Mesenchymal stem cell (in vitro differentiated cells and primary cell): ENCODE data around the gene HRAS.
A peak's percentile ranks its signal among the peaks of the same experiment; 100 is the strongest.
"Not testable (repeated sequence)": the region's sequence is repeated elsewhere in the genome, so short reads cannot be mapped to it uniquely, and the experiment has no call there.

Experiments
- DNase-seq: peaks from one replicate; pipeline ENCODE4 v3.0.0-alpha.2; 2013
- H2AFZ ChIP-seq: one replicate; pipeline ENCODE4 v1.6.1; 2013; ENCODE audit warnings: low read depth, mild to moderate bottlenecking, control low read depth, inconsistent platforms, low read length, moderate library complexity
- H2AK5ac ChIP-seq: 2 replicates; pipeline ENCODE4 v1.6.1; 2013; ENCODE audit warnings: low read length, moderate library complexity, mild to moderate bottlenecking, inconsistent platforms; ENCODE audit not compliant: severe bottlenecking
- H2BK120ac ChIP-seq: one replicate; pipeline ENCODE4 v1.6.1; 2013; ENCODE audit warnings: low read depth, mild to moderate bottlenecking, inconsistent platforms, low read length, moderate library complexity
- H2BK12ac ChIP-seq, 2 experiments: one replicate each; pipeline ENCODE4 v1.6.1; 2013; ENCODE audit warnings: inconsistent platforms in 2 of 2, low read length in 2 of 2, mild to moderate bottlenecking in 2 of 2, moderate library complexity in 2 of 2, control low read depth in 1 of 2
- H2BK15ac ChIP-seq: one replicate; pipeline ENCODE4 v1.6.1; 2013; ENCODE audit warnings: mild to moderate bottlenecking, low read depth, inconsistent platforms; ENCODE audit not compliant: poor library complexity, severe bottlenecking
- H2BK5ac ChIP-seq: 2 replicates; pipeline ENCODE4 v1.6.1; 2013; ENCODE audit warnings: low read depth, mild to moderate bottlenecking, low read length, control low read depth, inconsistent platforms; ENCODE audit not compliant: poor library complexity, severe bottlenecking
- H3K14ac ChIP-seq, 2 experiments: one replicate each; pipeline ENCODE4 v1.6.1; 2013; ENCODE audit warnings: inconsistent platforms in 2 of 2, low read length in 2 of 2, control low read depth in 1 of 2, mild to moderate bottlenecking in 1 of 2, moderate library complexity in 1 of 2
- H3K18ac ChIP-seq, 2 experiments: one replicate each; pipeline ENCODE4 v1.6.1; 2013; ENCODE audit warnings: inconsistent platforms in 2 of 2, low read length in 2 of 2, control low read depth in 1 of 2, low read depth in 1 of 2, mild to moderate bottlenecking in 1 of 2
- H3K23ac ChIP-seq, 2 experiments: one replicate each; pipeline ENCODE4 v1.6.1; 2013; ENCODE audit warnings: inconsistent platforms in 2 of 2, low read length in 2 of 2, mild to moderate bottlenecking in 2 of 2, moderate library complexity in 2 of 2, control low read depth in 1 of 2
- H3K27ac ChIP-seq: 2 replicates; pipeline ENCODE4 v1.5.1; 2013; ENCODE audit warnings: mild to moderate bottlenecking, moderate library complexity, low read length, control low read depth, inconsistent platforms; ENCODE audit not compliant: poor library complexity, severe bottlenecking
- H3K27me3 ChIP-seq, 2 experiments: 2 replicates each; pipeline versions ENCODE4 v1.6.1 to v1.7.0; 2013; ENCODE audit warnings: low read length in 2 of 2, mild to moderate bottlenecking in 2 of 2, moderate library complexity in 2 of 2, control low read depth in 1 of 2, inconsistent platforms in 1 of 2; ENCODE audit not compliant: control insufficient read depth in 1 of 2, insufficient read depth in 1 of 2
- H3K36me3 ChIP-seq, 2 experiments: 2 replicates each; pipeline versions ENCODE4 v1.6.1 to v1.7.0; 2013; ENCODE audit warnings: low read length in 2 of 2, control low read depth in 1 of 2, inconsistent platforms in 1 of 2, low read depth in 1 of 2, mild to moderate bottlenecking in 1 of 2; ENCODE audit not compliant: insufficient read depth in 2 of 2, control insufficient read depth in 1 of 2
- H3K4ac ChIP-seq, 2 experiments: one replicate each; pipeline ENCODE4 v1.6.1; 2013; ENCODE audit warnings: inconsistent platforms in 2 of 2, low read length in 2 of 2, mild to moderate bottlenecking in 2 of 2, moderate library complexity in 2 of 2, control low read depth in 1 of 2, low read depth in 1 of 2
- H3K4me1 ChIP-seq: 2 replicates; pipeline ENCODE4 v1.6.1; 2013; ENCODE audit warnings: low read depth, low read length, control low read depth; ENCODE audit not compliant: control insufficient read depth, insufficient read depth
- H3K4me2 ChIP-seq: 2 replicates; pipeline ENCODE4 v1.6.1; 2013; ENCODE audit warnings: low read length, mild to moderate bottlenecking, inconsistent platforms; ENCODE audit not compliant: poor library complexity, severe bottlenecking
- H3K4me3 ChIP-seq, 2 experiments: 2 replicates each; pipeline versions ENCODE4 v1.5.1 to v1.7.0; 2013; ENCODE audit warnings: low read length in 2 of 2, mild to moderate bottlenecking in 2 of 2, control low read depth in 1 of 2, low read depth in 1 of 2; ENCODE audit not compliant: insufficient read depth in 1 of 2
- H3K79me1 ChIP-seq: replicated peaks from 2 replicates; pipeline ENCODE4 v1.6.1; 2013; ENCODE audit warnings: mild to moderate bottlenecking, control low read depth, low read length, inconsistent platforms; ENCODE audit not compliant: poor library complexity, severe bottlenecking
- H3K9ac ChIP-seq: 2 replicates; pipeline ENCODE4 v1.7.0; 2013; ENCODE audit warnings: mild to moderate bottlenecking, low read length, moderate library complexity
- H3K9me3 ChIP-seq: 2 replicates; pipeline ENCODE4 v1.7.0; 2013; ENCODE audit warnings: mild to moderate bottlenecking, low read length; ENCODE audit not compliant: control insufficient read depth
- H4K8ac ChIP-seq: one replicate; pipeline ENCODE4 v1.6.1; 2013; ENCODE audit warnings: inconsistent platforms, mild to moderate bottlenecking, low read length, moderate library complexity
- H4K91ac ChIP-seq: one replicate; pipeline ENCODE4 v1.6.1; 2013; ENCODE audit warnings: mild to moderate bottlenecking, low read length, inconsistent platforms
- WGBS: methylation state at CpG from one replicate; pipeline ENCODE4 v1.1.7; 2013; ENCODE audit warnings: mixed read lengths; 5-methylcytosine and 5-hydroxymethylcytosine counted together

Gene HRAS

DNA sequence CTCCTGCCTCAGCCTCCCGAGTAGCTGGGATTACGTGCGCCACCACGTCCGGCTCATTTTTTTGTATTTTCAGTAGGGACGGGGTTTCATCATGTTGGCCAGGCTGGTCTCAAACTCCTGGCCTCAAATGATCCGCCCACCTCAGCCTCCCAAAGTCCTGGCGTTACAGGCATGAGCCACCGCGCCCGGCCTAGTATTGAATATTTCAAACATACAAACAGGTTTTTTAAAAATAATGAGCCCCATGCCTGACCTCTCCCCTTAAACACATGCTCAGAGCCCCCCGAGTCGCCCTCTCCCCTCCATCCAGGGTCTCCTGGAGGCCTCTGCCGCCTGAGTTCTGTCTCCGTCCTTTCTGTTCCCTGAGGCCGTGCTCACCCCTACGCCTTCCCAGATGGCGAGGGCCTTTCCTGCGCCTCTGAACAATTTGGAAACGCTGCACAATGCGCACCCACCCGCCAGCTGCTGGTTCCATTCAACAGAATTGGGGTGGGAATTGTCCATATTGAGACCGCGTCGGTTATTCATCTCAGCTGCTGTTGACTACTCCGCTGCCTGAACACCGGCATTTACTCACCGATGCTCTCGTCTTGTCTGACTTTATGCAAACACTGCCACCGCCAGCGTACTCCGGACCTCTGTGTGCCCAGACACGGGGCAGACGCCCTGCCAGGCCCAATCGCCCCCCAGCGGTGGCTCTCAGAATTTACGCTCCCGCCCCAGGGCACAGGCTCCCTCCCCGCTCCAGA is 14.8 kb downstream of the HRAS start:
- no peaks in the 10 kb centered on the region for H3K27me3 ChIP-seq
- 93% methylated on average over 39 of the region's 39 CpGs for WGBS

DNA sequence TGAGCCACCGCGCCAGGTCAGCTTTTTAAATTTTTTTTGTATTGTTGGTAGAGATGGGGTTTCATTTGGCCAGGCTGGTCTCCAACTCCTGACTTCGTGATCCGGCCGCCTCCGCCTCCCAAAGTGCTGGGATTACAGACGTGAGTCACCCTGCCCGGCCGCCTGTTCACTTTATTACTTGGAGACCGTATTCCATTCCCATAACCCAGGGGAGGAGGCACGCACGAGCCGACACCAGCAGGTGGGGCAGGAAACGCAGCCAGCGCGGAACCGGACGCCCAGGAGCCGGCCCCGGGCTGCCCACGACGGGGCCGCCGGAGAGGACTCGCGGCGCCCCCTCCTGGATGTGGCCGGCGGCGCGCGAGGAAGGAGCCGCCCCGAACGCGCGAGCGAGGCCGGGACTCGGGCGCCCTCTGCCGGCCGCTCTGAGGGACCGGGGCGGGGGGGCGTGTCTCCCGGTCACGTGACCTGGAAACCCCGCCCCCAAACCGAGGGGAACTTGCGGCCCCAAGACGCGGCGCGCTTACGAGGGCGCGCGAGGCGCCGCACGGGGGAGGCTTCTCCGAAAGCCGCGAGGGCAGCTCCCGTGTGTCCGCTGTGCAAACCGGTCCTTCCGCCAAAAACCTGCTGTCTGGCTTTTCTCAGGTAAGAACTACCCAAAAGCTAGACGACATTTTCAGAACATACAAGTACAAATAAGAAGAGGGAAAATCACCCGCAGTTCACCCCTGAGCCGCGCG is 16.7 kb downstream of the HRAS start:
- H3K27ac ChIP-seq: peak overlapping the region; percentile 81
- no peak overlapping the region for H3K4ac ChIP-seq
- H3K9ac ChIP-seq: peak overlapping the region; percentile 77
- no peak overlapping the region for H3K23ac ChIP-seq
- no peak overlapping the region for H2BK120ac ChIP-seq
- no peak overlapping the region for H4K91ac ChIP-seq
- H3K9me3 ChIP-seq: peaks cover 3% of the 10 kb centered on the region
- H2AK5ac ChIP-seq: no peak overlapping the region
- H3K79me1 ChIP-seq: peaks cover 2% of the 10 kb centered on the region
- peak overlapping the region; percentile 72 for H4K8ac ChIP-seq
- DNase-seq: peak; percentile 94
- peak overlapping the region; percentile 19 for H2AFZ ChIP-seq
- H3K4me1 ChIP-seq: peaks cover 13% of the 10 kb centered on the region
- no peak overlapping the region for H2BK12ac ChIP-seq
- no peak overlapping the region for H2BK15ac ChIP-seq
- no peak overlapping the region for H3K14ac ChIP-seq
- peaks cover 15 to 16% of the 10 kb centered on the region in 2 experiments for H3K36me3 ChIP-seq
- H3K18ac ChIP-seq: no peak overlapping the region
- H3K4me3 ChIP-seq: peak overlapping the region in 1 of 2 experiments; percentile 72
- H3K4me2 ChIP-seq: peak overlapping the region; percentile 58
- H3K27me3 ChIP-seq: no peaks in the 10 kb centered on the region
- no peak overlapping the region for H2BK5ac ChIP-seq
- 19% methylated on average over 61 of the region's 74 CpGs for WGBS

More for the DNA sequence above, 14.8 kb downstream of the HRAS start:
- peaks cover 2% of the 10 kb centered on the region for H3K79me1 ChIP-seq
- no peak overlapping the region for H3K27ac ChIP-seq
- no peak overlapping the region for H2BK120ac ChIP-seq
- H2BK15ac ChIP-seq: no peak overlapping the region
- no peak overlapping the region for H3K18ac ChIP-seq
- H3K14ac ChIP-seq: no peak overlapping the region
- H4K91ac ChIP-seq: no peak overlapping the region
- no peak overlapping the region for H4K8ac ChIP-seq
- H3K36me3 ChIP-seq: peaks cover 0 to 3% of the 10 kb centered on the region in 2 experiments
- peaks cover 3% of the 10 kb centered on the region for H3K9me3 ChIP-seq
- H3K4ac ChIP-seq: no peak overlapping the region
- no peak overlapping the region for H3K4me3 ChIP-seq
- peak; percentile 20 for DNase-seq
- no peak overlapping the region for H2BK5ac ChIP-seq
- H3K23ac ChIP-seq: no peak overlapping the region
- no peak overlapping the region for H2BK12ac ChIP-seq
- H2AK5ac ChIP-seq: no peak overlapping the region
- H3K4me2 ChIP-seq: no peak overlapping the region
- peaks cover 13% of the 10 kb centered on the region for H3K4me1 ChIP-seq
- no peak overlapping the region for H2AFZ ChIP-seq
- no peak overlapping the region for H3K9ac ChIP-seq

DNA sequence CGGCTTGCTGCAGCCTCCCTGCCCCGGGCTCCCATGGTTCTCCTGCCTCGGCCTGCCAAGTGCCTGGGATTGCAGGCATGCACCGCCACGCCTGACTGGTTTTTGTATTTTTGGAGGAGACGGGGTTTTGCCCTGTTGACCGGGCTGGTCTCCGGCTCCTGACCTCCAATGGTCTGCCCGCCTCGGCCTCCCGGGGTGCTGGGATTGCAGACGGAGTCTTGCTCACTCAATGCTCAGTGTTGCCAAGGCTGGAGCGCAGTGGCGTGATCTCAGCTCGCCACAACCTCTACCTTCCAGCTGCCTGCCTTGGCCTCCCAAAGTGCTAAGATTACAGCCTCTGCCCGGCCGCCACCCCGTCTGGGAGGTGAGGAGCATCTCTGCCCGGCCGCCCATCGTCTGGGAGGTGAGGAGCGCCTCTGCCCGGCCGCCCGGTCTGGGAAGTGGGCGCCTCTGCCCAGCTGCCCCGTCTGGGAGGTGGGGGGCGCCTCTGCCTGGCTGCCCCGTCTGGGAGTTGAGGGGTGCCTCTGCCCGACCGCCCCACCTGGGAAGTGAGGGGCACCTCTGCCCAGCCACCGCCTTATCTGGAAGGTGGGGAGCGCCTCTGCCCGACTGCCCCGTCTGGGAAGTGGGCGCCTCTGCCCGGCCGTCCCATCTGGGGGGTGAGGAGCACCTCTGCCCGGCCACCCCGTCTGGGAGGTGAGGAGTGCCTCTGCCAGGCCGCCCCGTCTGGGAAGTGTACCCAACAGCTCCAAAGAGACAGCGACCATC is 18.3 kb downstream of the HRAS start:
- Histone ChIP-seq H4K91ac (peak overlapping the region; percentile 7), H3K27ac (peak overlapping the region; percentile 67), H2AK5ac (peak overlapping the region; percentile 55), H3K36me3 (peaks cover 22 to 24% of the 10 kb centered on the region in 2 experiments), H3K4me2 (peak overlapping the region; percentile 12), H3K4me1 (peaks cover 14% of the 10 kb centered on the region)
- 97% methylated on average over 42 of the region's 43 CpGs for WGBS
- not testable (repeated sequence) for H2BK12ac ChIP-seq, H2BK5ac ChIP-seq, DNase-seq, H3K4me3 ChIP-seq, H3K14ac ChIP-seq, H3K4ac ChIP-seq, H3K9me3 ChIP-seq, H3K18ac ChIP-seq, H3K23ac ChIP-seq, H3K9ac ChIP-seq, H4K8ac ChIP-seq, H2BK120ac ChIP-seq, H2AFZ ChIP-seq, H2BK15ac ChIP-seq, H3K79me1 ChIP-seq, H3K27me3 ChIP-seq

DNA sequence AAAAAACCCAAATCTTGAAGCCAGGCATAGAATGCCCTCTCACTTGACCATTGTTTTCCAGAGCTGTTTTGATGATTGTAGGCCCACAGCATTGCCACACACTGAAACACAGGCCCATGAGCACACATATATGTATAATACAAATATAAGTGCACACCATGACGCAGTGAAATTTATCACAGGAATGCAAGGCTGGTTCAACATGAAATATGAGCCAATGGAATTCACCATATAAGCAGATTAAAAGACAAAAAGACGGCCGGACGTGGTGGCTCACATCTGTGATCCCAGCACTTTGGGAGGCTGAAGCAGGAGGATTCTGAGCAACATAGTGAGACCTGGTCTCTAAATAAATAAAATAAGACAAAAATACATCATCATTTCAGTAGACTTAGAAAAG is 19.0 kb downstream of the HRAS start:
- Histone ChIP-seq H3K14ac (no peak overlapping the region), H2BK120ac (no peak overlapping the region), H3K27ac (no peak overlapping the region), H2BK5ac (no peak overlapping the region), H3K18ac (no peak overlapping the region), H3K79me1 (peaks cover 4% of the 10 kb centered on the region), H3K9me3 (peaks cover 3% of the 10 kb centered on the region), H3K4me1 (peaks cover 14% of the 10 kb centered on the region), H2AFZ (no peak overlapping the region), H3K36me3 (peaks cover 29% of the 10 kb centered on the region in 2 experiments), H3K4me2 (no peak overlapping the region), H2AK5ac (no peak overlapping the region), H2BK15ac (no peak overlapping the region), H4K91ac (no peak overlapping the region), H3K23ac (no peak overlapping the region), H3K4ac (no peak overlapping the region), H3K9ac (no peak overlapping the region), H4K8ac (no peak overlapping the region), H2BK12ac (no peak overlapping the region), H3K27me3 (no peaks in the 10 kb centered on the region), H3K4me3 (no peak overlapping the region)
- DNase-seq: no peak
- 97% methylated on average over 4 of the region's 4 CpGs for whole genome bisulfite sequencing
